Activated T-cell treated with anti-CD3 and anti-CD28 coated beads, Interleukin-2, amount 50 U/mL, for 72 hours (primary cell): ENCODE data around the gene ZNF326. TPM values are rescaled to one million over a fixed set of nuclear protein-coding genes. Genes with fewer than 3 reads are reported as not detected.
"Not testable (repeated sequence)": the region's sequence is repeated elsewhere in the genome, so short reads cannot be mapped to it uniquely, and the experiment has no call there.

Experiments used
- ATAC-seq, 2 donors: fragments of 150-1000 bp; cut with Tn5 transposase; replicated peaks in 1 of 2; 2 replicates each; pipeline ENCODE4 v1.10.0; 2021; ENCODE audit warnings: moderate library complexity in 2 of 2, mild to moderate bottlenecking in 1 of 2
- DNase-seq, 2 donors: peaks; one replicate each; pipeline ENCODE4 v3.0.0; 2021 to 2022; ENCODE audit warnings: mixed read lengths in 1 of 2
- H3K27ac Mint-ChIP-seq: one replicate; pipeline ENCODE4 v1.8.0; 2022; ENCODE audit warnings: mild to moderate bottlenecking, moderate library complexity, mixed read lengths
- H3K27me3 Mint-ChIP-seq: one replicate; pipeline ENCODE4 v1.8.0; 2022; ENCODE audit warnings: low read depth, mixed read lengths
- H3K36me3 Mint-ChIP-seq, 2 donors: one replicate each; pipeline ENCODE4 v1.8.0; 2022; ENCODE audit warnings: mixed read lengths in 2 of 2, mild to moderate bottlenecking in 1 of 2; ENCODE audit not compliant: insufficient read depth in 2 of 2
- H3K4me1 Mint-ChIP-seq: one replicate; pipeline ENCODE4 v1.8.0; 2022; ENCODE audit warnings: low read depth, mixed read lengths
- H3K4me3 Mint-ChIP-seq, 2 donors: one replicate each; pipeline ENCODE4 v1.8.0; 2022; ENCODE audit warnings: mild to moderate bottlenecking in 2 of 2, mixed read lengths in 2 of 2, moderate library complexity in 2 of 2
- H3K9me3 Mint-ChIP-seq, 2 donors: one replicate each; pipeline ENCODE4 v1.8.0; 2022; ENCODE audit warnings: mixed read lengths in 2 of 2
- total RNA-seq, 2 donors: library from RNA; stranded (reverse); gene quantifications; one replicate each; pipeline ENCODE4 v1.2.3, GENCODE V29; 2022

Gene ZNF326
- total RNA-seq, 2 donors from 2014 or later = 16.4 to 20.3 TPM

GRCh38 chr1:89974696-89975470 lies 20.0 kb upstream of the ZNF326 start:
- ATAC-seq (no peak), DNase-seq (no peak)
- Mint-ChIP-seq H3K36me3 (no peaks in the 10 kb centered on the region), H3K9me3 (no peaks in the 10 kb centered on the region), H3K27me3 (no peaks in the 10 kb centered on the region), H3K27ac (no peak overlapping the region), H3K4me1 (peaks cover 10% of the 10 kb centered on the region), H3K4me3 (no peak overlapping the region)

GRCh38 chr1:89975540-89976125 lies 19.3 kb upstream of the ZNF326 start:
- no peak for DNase-seq
- Mint-ChIP-seq H3K9me3 (no peaks in the 10 kb centered on the region), H3K27me3 (no peaks in the 10 kb centered on the region), H3K27ac (no peak overlapping the region), H3K36me3 (no peaks in the 10 kb centered on the region), H3K4me1 (peaks cover 10% of the 10 kb centered on the region), H3K4me3 (no peak overlapping the region)
- ATAC-seq = no peak

- Mint-ChIP-seq H3K27ac (no peak overlapping the region), H3K9me3 (no peaks in the 10 kb centered on the region)
Observed at GRCh38 chr1:89978755-89979154, 16.2 kb upstream of the ZNF326 start.

GRCh38 chr1:89980605-89981004 lies 14.3 kb upstream of the ZNF326 start:
- no peaks in the 10 kb centered on the region for H3K9me3 Mint-ChIP-seq
- no peak for DNase-seq

More at GRCh38 chr1:89978755-89979154, 16.2 kb upstream of the ZNF326 start:
- Mint-ChIP-seq H3K36me3 (no peaks in the 10 kb centered on the region), H3K4me1 (peaks cover 5% of the 10 kb centered on the region), H3K4me3 (no peak overlapping the region), H3K27me3 (no peaks in the 10 kb centered on the region)
- DNase-seq (no peak), ATAC-seq (no peak)

GRCh38 chr1:89982846-89983245 lies 12.1 kb upstream of the ZNF326 start:
- H3K27ac Mint-ChIP-seq, ATAC-seq, H3K9me3 Mint-ChIP-seq, H3K36me3 Mint-ChIP-seq, H3K27me3 Mint-ChIP-seq, H3K4me3 Mint-ChIP-seq, DNase-seq, H3K4me1 Mint-ChIP-seq: not testable (repeated sequence)

More at GRCh38 chr1:89980605-89981004, 14.3 kb upstream of the ZNF326 start:
- no peaks in the 10 kb centered on the region for H3K27me3 Mint-ChIP-seq
- H3K4me3 Mint-ChIP-seq = no peak overlapping the region
- no peak for ATAC-seq
- H3K4me1 Mint-ChIP-seq = no peaks in the 10 kb centered on the region
- H3K27ac Mint-ChIP-seq = no peak overlapping the region
- no peaks in the 10 kb centered on the region for H3K36me3 Mint-ChIP-seq

- ATAC-seq, H3K4me3 Mint-ChIP-seq, H3K36me3 Mint-ChIP-seq, H3K27me3 Mint-ChIP-seq, H3K27ac Mint-ChIP-seq, H3K9me3 Mint-ChIP-seq, H3K4me1 Mint-ChIP-seq, DNase-seq: not testable (repeated sequence)
Observed at GRCh38 chr1:89984564-89985116, 10.3 kb upstream of the ZNF326 start.

GRCh38 chr1:89986020-89986419 lies 8.9 kb upstream of the ZNF326 start:
- DNase-seq (no peak), ATAC-seq (no peak)
- Mint-ChIP-seq H3K36me3 (no peaks in the 10 kb centered on the region), H3K4me1 (peaks cover under 1% of the 10 kb centered on the region), H3K9me3 (no peaks in the 10 kb centered on the region), H3K4me3 (no peak overlapping the region), H3K27me3 (peaks cover 1% of the 10 kb centered on the region), H3K27ac (no peak overlapping the region)

- peaks cover 7% of the 10 kb centered on the region for H3K27me3 Mint-ChIP-seq
- peaks cover 10% of the 10 kb centered on the region for H3K4me1 Mint-ChIP-seq
- H3K9me3 Mint-ChIP-seq = no peaks in the 10 kb centered on the region
- no peaks in the 10 kb centered on the region for H3K36me3 Mint-ChIP-seq
- no peak overlapping the region for H3K4me3 Mint-ChIP-seq
- ATAC-seq (peak; percentile 78 to 80), DNase-seq (peak; percentile 45 to 59)
- no peak overlapping the region for H3K27ac Mint-ChIP-seq
Observed at GRCh38 chr1:89987159-89987819, 7.6 kb upstream of the ZNF326 start.

GRCh38 chr1:89989099-89989498 lies 5.8 kb upstream of the ZNF326 start:
- no peak overlapping the region for H3K27ac Mint-ChIP-seq
- H3K9me3 Mint-ChIP-seq = no peaks in the 10 kb centered on the region
- peaks cover 15% of the 10 kb centered on the region for H3K4me1 Mint-ChIP-seq
- H3K27me3 Mint-ChIP-seq = peaks cover 7% of the 10 kb centered on the region
- no peaks in the 10 kb centered on the region for H3K36me3 Mint-ChIP-seq
- H3K4me3 Mint-ChIP-seq = no peak overlapping the region
- DNase-seq (no peak), ATAC-seq (no peak)

- no peak for DNase-seq
- Mint-ChIP-seq H3K27me3 (peaks cover 7% of the 10 kb centered on the region), H3K9me3 (no peaks in the 10 kb centered on the region), H3K4me3 (no peak overlapping the region), H3K36me3 (no peaks in the 10 kb centered on the region), H3K27ac (no peak overlapping the region), H3K4me1 (peaks cover 17% of the 10 kb centered on the region)
- ATAC-seq = no peak
Observed at GRCh38 chr1:89989799-89990198, 5.1 kb upstream of the ZNF326 start.

- Mint-ChIP-seq H3K27ac (no peak overlapping the region), H3K9me3 (no peaks in the 10 kb centered on the region), H3K27me3 (peaks cover 7% of the 10 kb centered on the region), H3K36me3 (peaks cover 0 to 4% of the 10 kb centered on the region in 2 donors), H3K4me1 (peaks cover 18% of the 10 kb centered on the region), H3K4me3 (no peak overlapping the region)
- DNase-seq (no peak), ATAC-seq (no peak)
Observed at GRCh38 chr1:89990976-89991831, 3.7 kb upstream of the ZNF326 start.

GRCh38 chr1:89993541-89993940 lies 1.4 kb upstream of the ZNF326 start:
- Mint-ChIP-seq H3K27me3 (peaks cover 7% of the 10 kb centered on the region), H3K4me3 (peak overlapping the region; percentile 13 to 49), H3K36me3 (peaks cover 3 to 10% of the 10 kb centered on the region in 2 donors), H3K9me3 (no peaks in the 10 kb centered on the region), H3K27ac (no peak overlapping the region), H3K4me1 (peaks cover 41% of the 10 kb centered on the region)
- no peak for ATAC-seq
- no peak for DNase-seq
